HG03439 (cell line): Measurements from ENCODE around the gene JADE3.

Experiments
- ATAC-seq: cut with Tn5 transposase; IDR thresholded peaks from one replicate; pipeline ENCODE4 v1.9.1; 2021; ENCODE audit warnings: mild to moderate bottlenecking, moderate library complexity; ENCODE audit not compliant: unreplicated experiment

Gene JADE3

DNA sequence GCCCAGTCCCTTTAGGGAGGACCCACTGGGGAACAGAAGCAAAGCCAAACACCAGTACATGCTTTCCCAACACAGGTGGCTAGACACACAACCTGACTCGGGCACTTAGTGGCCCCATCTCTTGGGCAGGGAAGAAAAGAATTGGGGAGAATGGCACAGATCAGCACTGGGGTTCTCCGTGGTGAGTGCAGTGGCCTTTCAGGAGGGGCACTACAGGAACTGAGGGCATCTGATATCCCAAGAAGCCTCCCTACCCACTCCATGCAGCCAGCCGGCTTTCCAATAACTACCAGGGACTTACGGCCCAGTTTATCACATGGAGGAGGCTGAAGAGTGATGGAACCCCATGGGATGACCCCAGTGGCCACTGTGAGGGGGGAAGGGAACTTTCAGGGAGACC lies 189.0 kb downstream of the JADE3 start:
- ATAC-seq: no peak
